ENCODE data around the gene IQGAP2. TPM values are rescaled to one million over a fixed set of nuclear protein-coding genes. Genes with fewer than 3 reads are reported as not detected.

Gene IQGAP2
- total RNA-seq, 2 donors from 2014 or later: 15.3 to 17.6 TPM

DNA sequence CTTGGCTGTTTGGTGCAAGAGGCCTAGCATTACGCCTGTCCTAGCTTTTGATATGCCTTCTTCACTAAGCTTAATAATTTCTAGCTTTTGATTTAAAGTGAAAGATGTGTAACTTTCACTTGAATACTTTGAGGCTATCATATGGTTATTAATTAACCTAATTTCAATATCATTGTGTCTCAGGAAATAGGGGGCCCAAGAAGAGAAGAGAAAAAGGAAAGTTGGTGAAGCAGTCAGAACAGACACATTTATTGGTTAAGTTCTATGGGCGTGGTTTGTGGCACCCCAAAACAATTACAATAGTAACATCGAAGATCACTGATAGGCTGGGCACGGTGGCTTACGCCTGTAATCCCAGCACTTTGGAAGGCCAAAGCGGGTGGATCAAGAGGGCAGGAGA is 261.0 kb downstream of the IQGAP2 start:
- H3K4me1 ChIP-seq (ENCODE audit: control insufficient read depth in 1 of 2, low read depth in 2 of 2): no peaks in the 10 kb centered on the region
- no peaks in the 10 kb centered on the region for H3K27me3 ChIP-seq (replicated peaks; ENCODE audit: insufficient read depth)
- H3K27ac ChIP-seq: no peak overlapping the region
- no peaks in the 10 kb centered on the region for H3K9me3 ChIP-seq
- DNase-seq (ENCODE audit: low spot score): no peak
- H3K4me3 ChIP-seq: no peak overlapping the region
- TF ChIP-seq, protein P1, sequence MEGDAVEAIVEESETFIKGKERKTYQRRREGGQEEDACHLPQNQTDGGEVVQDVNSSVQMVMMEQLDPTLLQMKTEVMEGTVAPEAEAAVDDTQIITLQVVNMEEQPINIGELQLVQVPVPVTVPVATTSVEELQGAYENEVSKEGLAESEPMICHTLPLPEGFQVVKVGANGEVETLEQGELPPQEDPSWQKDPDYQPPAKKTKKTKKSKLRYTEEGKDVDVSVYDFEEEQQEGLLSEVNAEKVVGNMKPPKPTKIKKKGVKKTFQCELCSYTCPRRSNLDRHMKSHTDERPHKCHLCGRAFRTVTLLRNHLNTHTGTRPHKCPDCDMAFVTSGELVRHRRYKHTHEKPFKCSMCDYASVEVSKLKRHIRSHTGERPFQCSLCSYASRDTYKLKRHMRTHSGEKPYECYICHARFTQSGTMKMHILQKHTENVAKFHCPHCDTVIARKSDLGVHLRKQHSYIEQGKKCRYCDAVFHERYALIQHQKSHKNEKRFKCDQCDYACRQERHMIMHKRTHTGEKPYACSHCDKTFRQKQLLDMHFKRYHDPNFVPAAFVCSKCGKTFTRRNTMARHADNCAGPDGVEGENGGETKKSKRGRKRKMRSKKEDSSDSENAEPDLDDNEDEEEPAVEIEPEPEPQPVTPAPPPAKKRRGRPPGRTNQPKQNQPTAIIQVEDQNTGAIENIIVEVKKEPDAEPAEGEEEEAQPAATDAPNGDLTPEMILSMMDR (IDR thresholded peaks at IDR 0.05): no peak
- ATAC-seq (ENCODE audit: insufficient number of reproducible peaks, low FRiP score, low read depth): no peak
- no peaks in the 10 kb centered on the region for H3K36me3 ChIP-seq

DNA sequence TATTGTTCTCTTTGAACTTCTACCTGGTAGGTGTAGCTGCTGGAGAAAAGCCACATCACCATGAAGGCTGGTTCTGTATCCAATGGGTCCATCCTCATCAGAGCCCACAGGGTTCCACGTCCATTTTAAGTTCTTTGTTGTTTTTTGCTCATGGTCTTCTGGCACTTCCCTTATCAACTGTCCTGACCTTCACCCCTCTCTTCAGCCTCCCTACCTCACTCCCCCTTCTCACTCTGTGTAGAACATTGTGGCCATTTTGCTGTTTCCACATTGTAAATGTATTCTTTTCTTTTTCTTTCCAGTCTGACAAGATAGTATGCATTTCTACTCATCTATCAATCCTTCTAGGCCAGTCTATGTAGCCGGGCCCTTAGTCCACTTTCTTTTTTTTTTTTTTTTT is 264.4 kb downstream of the IQGAP2 start:
- no peaks in the 10 kb centered on the region for H3K27me3 ChIP-seq (replicated peaks; ENCODE audit: insufficient read depth)
- no peaks in the 10 kb centered on the region for H3K36me3 ChIP-seq
- no peaks in the 10 kb centered on the region for H3K9me3 ChIP-seq
- DNase-seq (ENCODE audit: low spot score) (no peak), ATAC-seq (ENCODE audit: insufficient number of reproducible peaks, low FRiP score, low read depth) (no peak)
- no peak overlapping the region for H3K4me3 ChIP-seq
- H3K27ac ChIP-seq: no peak overlapping the region
- no peaks in the 10 kb centered on the region for H3K4me1 ChIP-seq (ENCODE audit: control insufficient read depth in 1 of 2, low read depth in 2 of 2)
- TF ChIP-seq, protein P1 (IDR thresholded peaks at IDR 0.05): no peak

DNA sequence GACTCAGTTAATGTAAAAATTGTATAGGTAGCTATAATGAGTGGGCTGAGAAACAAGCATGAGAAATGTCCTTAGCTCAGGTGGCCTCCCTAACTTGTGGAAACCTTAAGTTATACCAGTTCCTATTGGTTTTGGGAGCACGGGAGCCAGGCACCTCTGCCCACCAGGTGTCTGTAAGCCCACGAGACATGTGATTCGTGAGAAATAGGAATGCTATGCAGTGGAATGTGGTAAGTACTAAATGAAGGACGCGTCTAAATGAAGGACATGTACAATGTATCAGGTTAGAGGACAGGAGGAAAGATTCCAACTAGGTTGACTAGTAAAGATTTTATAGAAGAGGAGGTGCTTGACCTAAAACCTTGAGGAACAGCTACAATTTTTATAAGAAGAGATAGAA is 266.2 kb downstream of the IQGAP2 start:
- Histone ChIP-seq H3K4me3 (no peak overlapping the region), H3K27ac (no peak overlapping the region), H3K27me3 (replicated peaks; ENCODE audit: insufficient read depth) (no peaks in the 10 kb centered on the region), H3K36me3 (no peaks in the 10 kb centered on the region), H3K4me1 (ENCODE audit: control insufficient read depth in 1 of 2, low read depth in 2 of 2) (no peaks in the 10 kb centered on the region), H3K9me3 (no peaks in the 10 kb centered on the region)
- no peak for ATAC-seq (ENCODE audit: insufficient number of reproducible peaks, low FRiP score, low read depth)
- TF ChIP-seq, protein P1 (IDR thresholded peaks at IDR 0.05): no peak
- no peak for DNase-seq (ENCODE audit: low spot score)

DNA sequence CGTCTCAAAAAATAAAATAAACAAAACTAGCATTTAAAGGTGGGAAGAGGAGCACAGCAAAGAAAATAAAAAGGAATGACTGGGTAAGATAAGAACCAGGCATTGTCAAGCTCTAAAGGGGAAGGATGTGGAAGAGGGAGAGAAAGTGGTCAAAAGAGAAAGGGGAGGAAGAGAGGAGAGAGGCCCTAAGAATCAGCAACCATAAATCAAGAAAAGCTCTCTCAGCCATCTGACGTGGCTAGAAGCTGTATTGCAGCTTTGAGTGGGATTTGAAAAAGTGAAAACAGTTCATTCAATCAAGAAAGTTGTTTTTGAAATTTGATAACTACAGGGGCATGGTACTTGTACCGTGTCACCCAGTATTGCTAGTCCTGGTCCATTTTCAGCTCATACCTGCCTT is 267.4 kb downstream of the IQGAP2 start:
- no peaks in the 10 kb centered on the region for H3K4me1 ChIP-seq (ENCODE audit: control insufficient read depth in 1 of 2, low read depth in 2 of 2)
- H3K27me3 ChIP-seq (replicated peaks; ENCODE audit: insufficient read depth): no peaks in the 10 kb centered on the region
- TF ChIP-seq, protein P1 (IDR thresholded peaks at IDR 0.05): no peak
- H3K9me3 ChIP-seq: no peaks in the 10 kb centered on the region
- ATAC-seq (ENCODE audit: insufficient number of reproducible peaks, low FRiP score, low read depth) (no peak), DNase-seq (ENCODE audit: low spot score) (no peak)
- no peak overlapping the region for H3K4me3 ChIP-seq
- no peaks in the 10 kb centered on the region for H3K36me3 ChIP-seq
- no peak overlapping the region for H3K27ac ChIP-seq

DNA sequence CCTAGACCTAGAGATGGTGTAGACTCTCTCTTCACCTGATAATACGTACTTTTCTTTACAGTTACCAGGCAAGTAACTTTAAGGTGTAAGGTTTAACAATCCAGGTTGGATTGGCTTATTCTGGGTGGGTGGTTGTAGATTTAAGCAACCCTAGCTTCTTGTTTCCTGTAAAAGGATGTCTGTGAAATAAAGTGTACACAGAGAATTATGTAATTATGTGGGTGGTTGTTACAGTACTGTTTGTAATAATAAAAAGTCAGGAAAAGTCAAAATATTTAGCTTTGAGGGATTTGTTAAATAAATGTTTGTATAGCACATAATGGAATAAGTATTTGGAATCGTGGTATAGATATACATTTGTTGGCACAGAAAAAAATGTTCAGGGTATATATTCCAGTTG is 269.2 kb downstream of the IQGAP2 start:
- TF ChIP-seq, protein P1 (IDR thresholded peaks at IDR 0.05): no peak
- Histone ChIP-seq H3K27me3 (replicated peaks; ENCODE audit: insufficient read depth) (no peaks in the 10 kb centered on the region), H3K4me1 (ENCODE audit: control insufficient read depth in 1 of 2, low read depth in 2 of 2) (no peaks in the 10 kb centered on the region), H3K27ac (no peak overlapping the region), H3K36me3 (no peaks in the 10 kb centered on the region), H3K9me3 (no peaks in the 10 kb centered on the region), H3K4me3 (no peak overlapping the region)
- ATAC-seq (ENCODE audit: insufficient number of reproducible peaks, low FRiP score, low read depth) (no peak), DNase-seq (ENCODE audit: low spot score) (no peak)
